Activated B cell treated with CpG ODN at 0.5 μM for 24 hours (primary cell): ENCODE measurements around the gene PAPLN. TPM values are rescaled to one million over a fixed set of nuclear protein-coding genes. Genes with fewer than 3 reads are reported as not detected.

Source experiments
- ATAC-seq: fragments of 200-7000 bp; cut with Tn5 transposase; one replicate; pipeline ENCODE4 v1.10.0; 2021; ENCODE audit warnings: low read depth, mild to moderate bottlenecking, moderate library complexity
- CTCF ChIA-PET: fragments of 350-600 bp; sonication (Branson Sonifier 250); formaldehyde crosslinking; loops from one replicate; lab custom pipeline; 2021; ENCODE audit warnings: antibody characterized with exemption; lab: Charles Lee
- POLR2A ChIA-PET: fragments of 350-600 bp; sonication (Branson Sonifier 250); formaldehyde crosslinking; loops from one replicate; lab custom pipeline; 2021; ENCODE audit warnings: antibody characterized with exemption; lab: Charles Lee
- DNase-seq: peaks from one replicate; pipeline ENCODE4 v3.0.0; 2022
- H3K27ac Mint-ChIP-seq: one replicate; pipeline ENCODE4 v1.8.0; 2020; ENCODE audit warnings: mixed read lengths
- H3K27me3 Mint-ChIP-seq: one replicate; pipeline ENCODE4 v1.8.0; 2021; ENCODE audit warnings: mixed read lengths
- H3K36me3 Mint-ChIP-seq: one replicate; pipeline ENCODE4 v1.8.0; 2021; ENCODE audit warnings: low read depth, mixed read lengths
- H3K4me1 Mint-ChIP-seq: one replicate; pipeline ENCODE4 v1.8.0; 2021; ENCODE audit warnings: mixed read lengths
- H3K4me3 Mint-ChIP-seq: one replicate; pipeline ENCODE4 v1.8.0; 2020; ENCODE audit warnings: mild to moderate bottlenecking, mixed read lengths
- H3K9me3 Mint-ChIP-seq: one replicate; pipeline ENCODE4 v1.8.0; 2020; ENCODE audit warnings: mixed read lengths
- CTCF ChIP-seq: fragments of 200-600 bp; IDR thresholded peaks from one replicate; pipeline ENCODE4 v1.8.0; 2022; ENCODE audit warnings: antibody characterized with exemption, mild to moderate bottlenecking
- intact Hi-C: fragments of 100-400 bp; cut with micrococcal nuclease; formaldehyde crosslinking; loops from one replicate; pipeline ENCODE4 v1.15.1; 2024
- total RNA-seq: library from RNA; stranded (reverse); gene quantifications from 2 replicates; pipeline ENCODE4 v1.2.3, GENCODE V29; 2022

Gene PAPLN
- total RNA-seq, 1 donor from 2014 or later: 0.42 TPM

- no peak for TF ChIP-seq CTCF
- ATAC-seq (no peak), DNase-seq (no peak)
- Mint-ChIP-seq H3K4me3 (no peak overlapping the region), H3K9me3 (no peaks in the 10 kb centered on the region), H3K36me3 (peaks cover 78% of the 10 kb centered on the region), H3K4me1 (no peaks in the 10 kb centered on the region), H3K27ac (no peak overlapping the region), H3K27me3 (no peaks in the 10 kb centered on the region)
- ChIA-PET POLR2A (no interaction called here), CTCF (no interaction called here)
- intact Hi-C loops: loop anchor here (5.0 kb wide), 1 partner anchor 44 kb away; the partner anchor contains the start of gene PAPLN
These were observed 43.6 kb downstream of the PAPLN start for GRCh38 chr14:73280903-73281302.

- intact Hi-C loops: loop anchor here (5.0 kb wide), 1 partner anchor 46 kb away; the partner anchor contains the start of gene PAPLN
- ChIA-PET POLR2A (no interaction called here), CTCF (no interaction called here)
- H3K36me3 Mint-ChIP-seq: peaks cover 73% of the 10 kb centered on the region
- no peaks in the 10 kb centered on the region for H3K9me3 Mint-ChIP-seq
- ATAC-seq: no peak
- no peak for TF ChIP-seq CTCF
- DNase-seq: no peak
- H3K27me3 Mint-ChIP-seq: no peaks in the 10 kb centered on the region
- no peaks in the 10 kb centered on the region for H3K4me1 Mint-ChIP-seq
- no peak overlapping the region for H3K4me3 Mint-ChIP-seq
- no peak overlapping the region for H3K27ac Mint-ChIP-seq
These were observed 46.5 kb downstream of the PAPLN start for GRCh38 chr14:73283608-73284379.

GRCh38 chr14:73285979-73286378, 48.7 kb downstream of the PAPLN start:
- DNase-seq (no peak), ATAC-seq (no peak)
- POLR2A ChIA-PET: interaction anchor here (0.6 to 0.7 kb wide), 3 partner anchors 12 to 595 kb away, joined by 3 to 7 read pairs (median 6); no protein-coding TSS in a partner anchor
- intact Hi-C loops: no loop called here
- CTCF ChIA-PET: no interaction called here
- H3K27ac Mint-ChIP-seq: no peak overlapping the region
- peaks cover 4% of the 10 kb centered on the region for H3K4me1 Mint-ChIP-seq
- no peaks in the 10 kb centered on the region for H3K9me3 Mint-ChIP-seq
- H3K4me3 Mint-ChIP-seq: no peak overlapping the region
- H3K36me3 Mint-ChIP-seq: peaks cover 73% of the 10 kb centered on the region
- no peak for TF ChIP-seq CTCF
- H3K27me3 Mint-ChIP-seq: no peaks in the 10 kb centered on the region

- Mint-ChIP-seq H3K4me1 (peaks cover 4% of the 10 kb centered on the region), H3K36me3 (peaks cover 69% of the 10 kb centered on the region), H3K9me3 (no peaks in the 10 kb centered on the region), H3K27ac (no peak overlapping the region), H3K4me3 (no peak overlapping the region), H3K27me3 (no peaks in the 10 kb centered on the region)
- ChIA-PET CTCF (interaction anchor here (0.7 kb wide), 1 partner anchor 185 kb away, joined by 3 read pairs; no protein-coding TSS in a partner anchor), POLR2A (interaction anchor here (0.6 kb wide), 1 partner anchor 594 kb away, joined by 6 read pairs; no protein-coding TSS in a partner anchor)
- no peak for ATAC-seq
- no peak for DNase-seq
- intact Hi-C loops: no loop called here
- TF ChIP-seq CTCF: no peak
These were observed 49.3 kb downstream of the PAPLN start for GRCh38 chr14:73286598-73286997.

GRCh38 chr14:73287071-73287470, 49.8 kb downstream of the PAPLN start:
- ChIA-PET CTCF (interaction anchor here (0.7 kb wide), 1 partner anchor 185 kb away, joined by 3 read pairs; no protein-coding TSS in a partner anchor), POLR2A (no interaction called here)
- intact Hi-C loops: no loop called here
- Mint-ChIP-seq H3K4me1 (peaks cover 4% of the 10 kb centered on the region), H3K27me3 (no peaks in the 10 kb centered on the region), H3K4me3 (no peak overlapping the region), H3K36me3 (peaks cover 69% of the 10 kb centered on the region), H3K9me3 (no peaks in the 10 kb centered on the region), H3K27ac (no peak overlapping the region)
- DNase-seq (no peak), ATAC-seq (no peak)
- no peak for TF ChIP-seq CTCF
